NB4 (cell line): ENCODE data around the gene RBM46.

Source experiments
- CTCF ChIP-seq: IDR thresholded peaks from one replicate; pipeline ENCODE4 v1.5.1; 2012; ENCODE audit warnings: low read depth, low read length
- MYC ChIP-seq: IDR thresholded peaks from 2 replicates; pipeline ENCODE4 v1.6.1; 2011; ENCODE audit warnings: low read depth, low read length

- TF ChIP-seq MYC (no peak), CTCF (no peak)
These were observed 41.7 kb downstream of the RBM46 start for GRCh38 chr4:154822775-154823174.
